Spleen (tissue), 11 donors: ENCODE results near the gene CMPK2. TPM values are rescaled to one million over a fixed set of nuclear protein-coding genes. Genes with fewer than 3 reads are reported as not detected.

ENCODE experiments used
- DNase-seq: peaks from one replicate; pipeline ENCODE4 v3.0.0-alpha.2; 2020
- H3K27ac ChIP-seq, 8 donors: fragments of 200-600 bp; sonication (generic) in 7 of 8; 1 replicate in 4 of 8; 2 replicates in 4 of 8; pipeline versions ENCODE4 v1.5.0 to v1.8.0; 2016 to 2021; ENCODE audit warnings: inconsistent platforms in 4 of 8, mild to moderate bottlenecking in 4 of 8, moderate library complexity in 1 of 8
- H3K27me3 ChIP-seq, 7 donors: fragments of 200-600 bp; sonication (generic) in 6 of 7; replicated peaks in 1 of 7; 1 replicate in 4 of 7; 2 replicates in 3 of 7; pipeline versions ENCODE4 v1.5.0 to v1.8.0; 2016 to 2021; ENCODE audit warnings: inconsistent platforms in 3 of 7, mild to moderate bottlenecking in 1 of 7
- H3K36me3 ChIP-seq, 6 donors: fragments of 200-600 bp; sonication (generic) in 5 of 6; 1 replicate in 4 of 6; 2 replicates in 2 of 6; pipeline versions ENCODE4 v1.5.0 to v1.8.0; 2016 to 2021; ENCODE audit warnings: inconsistent platforms in 2 of 6
- H3K4me1 ChIP-seq, 6 donors: fragments of 200-600 bp; sonication (generic) in 5 of 6; 1 replicate in 3 of 6; 2 replicates in 3 of 6; pipeline versions ENCODE4 v1.5.0 to v1.8.0; 2016 to 2021; ENCODE audit warnings: inconsistent platforms in 3 of 6
- H3K4me3 ChIP-seq, 8 donors: fragments of 200-600 bp; sonication (generic) in 7 of 8; 1 replicate in 4 of 8; 2 replicates in 4 of 8; pipeline versions ENCODE4 v1.5.0 to v1.8.0; 2016 to 2021; ENCODE audit warnings: inconsistent platforms in 4 of 8, mild to moderate bottlenecking in 4 of 8, moderate library complexity in 2 of 8
- H3K9me3 ChIP-seq, 8 donors: fragments of 200-600 bp; sonication (generic) in 7 of 8; 1 replicate in 4 of 8; 2 replicates in 4 of 8; pipeline versions ENCODE4 v1.5.0 to v1.8.0; 2016 to 2021; ENCODE audit warnings: inconsistent platforms in 4 of 8
- CTCF ChIP-seq, 11 experiments: fragments of 200-600 bp in 7 of 11; fragments of 450-650 bp in 4 of 11; sonication (generic) in 4 of 11; IDR thresholded peaks in 8 of 11; conservative IDR thresholded peaks in 3 of 11; 1 replicate in 7 of 11; 2 replicates in 4 of 11; pipeline versions ENCODE4 v1.4.0 to v1.8.0; 2016 to 2021; ENCODE audit warnings: antibody characterized with exemption in 11 of 11, inconsistent platforms in 4 of 11, mild to moderate bottlenecking in 1 of 11
- POLR2A ChIP-seq, 3 donors: fragments of 450-650 bp; IDR thresholded peaks; one replicate each; pipeline ENCODE4 v1.5.1; 2017; ENCODE audit warnings: antibody characterized with exemption in 3 of 3, mild to moderate bottlenecking in 1 of 3
- POLR2AphosphoS5 ChIP-seq, 3 donors: sonication (generic); formaldehyde crosslinking; IDR thresholded peaks; one replicate each; pipeline ENCODE4 v1.5.1; 2017; ENCODE audit warnings: antibody characterized with exemption in 3 of 3
- WGBS, 5 donors: extraction: QIAGEN DNeasy Blood & Tissue Kit in 3 of 5; methylation state at CpG; one replicate each; pipeline versions ENCODE4 v1.1.5 to v1.1.7; 2013 to 2018; 5-methylcytosine and 5-hydroxymethylcytosine counted together
- intact Hi-C: fragments of 100-400 bp; cut with DNase I; formaldehyde crosslinking; loops from one replicate; pipeline ENCODE4 v1.15.0; 2023; ENCODE audit warnings: low total_unique reads
- polyA plus RNA-seq, 3 donors: library from polyadenylated mRNA; stranded (reverse); fragments of 200-250 nt; gene quantifications; one replicate each; pipeline ENCODE4 v1.2.1, GENCODE V29; 2013
- total RNA-seq, 7 donors: library from RNA; depleted of rRNA in 3 of 7; stranded (reverse); fragments of >200 nt in 3 of 7; fragmentation: NEBNext Ultra II Directional in 4 of 7; extraction: Animal tissue kit (Norgen Biotek cat#: 25700) in 4 of 7; gene quantifications; one replicate each; pipeline versions ENCODE4 v1.1.0 to v1.2.1, GENCODE V29; 2016 to 2021
- donor health status: healthy with polysubstance abuse.
- donor health status: DM: no; HTN: no; CAD: no; lungs with moderate emphysema.
- donor health status: DM: no; HTN: no; CAD: no.
- donor health status: Bipolar disorder and iron deficiency.
- donor health status: healthy.
- donor health status: DM: no; HTN: no; CAD: no.
- donor health status: DM: yes; HTN: yes; CAD: no.

CMPK2 gene
- total and polyA plus RNA-seq, 10 donors, result 2.5 to 18.8 (median 8.9) TPM

GRCh38 chr2:6876309-6876708, 10.6 kb upstream of the CMPK2 start:
- Histone ChIP-seq H3K4me3 (no peak overlapping the region), H3K27me3 (no peaks in the 10 kb centered on the region), H3K36me3 (no peaks in the 10 kb centered on the region), H3K9me3 (peaks cover 0 to 8% (median 0%) of the 10 kb centered on the region in 8 donors), H3K4me1 (peaks cover 17 to 68% (median 46%) of the 10 kb centered on the region in 6 donors), H3K27ac (no peak overlapping the region)
- no peak for DNase-seq
- no peak for TF ChIP-seq CTCF (IDR thresholded peaks at IDR 0.05 in 8 of 11, conservative IDR thresholded peaks at IDR 0.05 in 3 of 11)
- no peak for TF ChIP-seq POLR2AphosphoS5 (IDR thresholded peaks at IDR 0.05)
- TF ChIP-seq POLR2A (IDR thresholded peaks at IDR 0.05), result no peak
- intact Hi-C loops, result no loop called here
- 43 to 59% (median 51%) methylated on average over 1 of the region's 1 CpG for WGBS, 5 donors

GRCh38 chr2:6874032-6874431, 8.3 kb upstream of the CMPK2 start:
- H3K4me1 ChIP-seq, result peaks cover 9 to 45% (median 28%) of the 10 kb centered on the region in 6 donors
- 93 to 100% (median 97%) methylated on average over 3 of the region's 3 CpGs for WGBS, 5 donors
- no peaks in the 10 kb centered on the region for H3K36me3 ChIP-seq
- peaks cover 0 to 8% (median 0%) of the 10 kb centered on the region in 8 donors for H3K9me3 ChIP-seq
- TF ChIP-seq CTCF (IDR thresholded peaks at IDR 0.05 in 8 of 11, conservative IDR thresholded peaks at IDR 0.05 in 3 of 11) (no peak), POLR2A (IDR thresholded peaks at IDR 0.05) (no peak), POLR2AphosphoS5 (IDR thresholded peaks at IDR 0.05) (no peak)
- no peak for DNase-seq
- no peaks in the 10 kb centered on the region for H3K27me3 ChIP-seq
- no peak overlapping the region for H3K27ac ChIP-seq
- no peak overlapping the region for H3K4me3 ChIP-seq
- intact Hi-C loops, result no loop called here

GRCh38 chr2:6872394-6872793, 6.7 kb upstream of the CMPK2 start:
- H3K27ac ChIP-seq, result no peak overlapping the region
- no peak for DNase-seq

GRCh38 chr2:6866982-6867381, 1.3 kb upstream of the CMPK2 start:
- no peak for TF ChIP-seq CTCF (IDR thresholded peaks at IDR 0.05 in 8 of 11, conservative IDR thresholded peaks at IDR 0.05 in 3 of 11)
- no peak for TF ChIP-seq POLR2A (IDR thresholded peaks at IDR 0.05)
- TF ChIP-seq POLR2AphosphoS5 (IDR thresholded peaks at IDR 0.05), result no peak
- Histone ChIP-seq H3K4me1 (peaks cover 9 to 38% (median 28%) of the 10 kb centered on the region in 6 donors), H3K9me3 (no peaks in the 10 kb centered on the region), H3K4me3 (peak overlapping the region in 2 of 8 donors; percentile 91 to 93), H3K36me3 (peaks cover 0 to 15% (median 4%) of the 10 kb centered on the region in 6 donors), H3K27me3 (no peaks in the 10 kb centered on the region), H3K27ac (peak overlapping the region in 1 of 8 donors; percentile 94)
- WGBS, 5 donors, result 83 to 90% (median 84%) methylated on average over 7 of the region's 7 CpGs
- DNase-seq, result no peak
- intact Hi-C loops, result no loop called here

More at GRCh38 chr2:6872394-6872793, 6.7 kb upstream of the CMPK2 start:
- WGBS, 5 donors, result 57 to 70% (median 60%) methylated on average over 2 of the region's 2 CpGs
- H3K4me1 ChIP-seq, result peaks cover 0 to 32% (median 16%) of the 10 kb centered on the region in 6 donors
- TF ChIP-seq POLR2AphosphoS5 (IDR thresholded peaks at IDR 0.05), result no peak
- TF ChIP-seq POLR2A (IDR thresholded peaks at IDR 0.05), result no peak
- no peak for TF ChIP-seq CTCF (IDR thresholded peaks at IDR 0.05 in 8 of 11, conservative IDR thresholded peaks at IDR 0.05 in 3 of 11)
- no peaks in the 10 kb centered on the region for H3K36me3 ChIP-seq
- peaks cover 0 to 8% (median 0%) of the 10 kb centered on the region in 8 donors for H3K9me3 ChIP-seq
- H3K4me3 ChIP-seq, result no peak overlapping the region
- intact Hi-C loops, result no loop called here
- no peaks in the 10 kb centered on the region for H3K27me3 ChIP-seq
